ENCODE data around the gene C4BPA. TPM values are rescaled to one million over a fixed set of nuclear protein-coding genes. Genes with fewer than 3 reads are reported as not detected.

Gene C4BPA
- total RNA-seq, 1 experiment from 2014 or later, result 10.6 TPM

- TF ChIP-seq CTCF (IDR thresholded peaks at IDR 0.05; ENCODE audit: insufficient read depth in 1 of 2, low read depth in 1 of 2, low read length in 1 of 2, severe bottlenecking in 1 of 2, unreplicated experiment in 1 of 2), result no peak
- H3K4me1 Mint-ChIP-seq (ENCODE audit: low read depth, unreplicated experiment), result no peaks in the 10 kb centered on the region
- H3K4me1 ChIP-seq, result no peaks in the 10 kb centered on the region
- no peak overlapping the region for H3K4me3 Mint-ChIP-seq (ENCODE audit: unreplicated experiment)
- no peaks in the 10 kb centered on the region for H3K27me3 ChIP-seq (replicated peaks; ENCODE audit: control insufficient read depth, insufficient read depth, low read length)
- H3K4me3 ChIP-seq (ENCODE audit: low read depth, low read length), result no peak overlapping the region
- H3K27ac Mint-ChIP-seq (ENCODE audit: unreplicated experiment), result no peak overlapping the region
- DNase-seq, result no peak
- H3K27me3 Mint-ChIP-seq (ENCODE audit: insufficient read depth, unreplicated experiment), result no peaks in the 10 kb centered on the region
- no peaks in the 10 kb centered on the region for H3K9me3 Mint-ChIP-seq (ENCODE audit: unreplicated experiment)
- POLR2A ChIA-PET, result no interaction called here
- CTCF ChIA-PET, result no interaction called here
- H3K36me3 Mint-ChIP-seq (ENCODE audit: insufficient read depth, unreplicated experiment), result no peaks in the 10 kb centered on the region
- peaks cover 3% of the 10 kb centered on the region; the same call in 1 of the 2 replicates for H3K9me3 ChIP-seq
- no peaks in the 10 kb centered on the region for H3K36me3 ChIP-seq (ENCODE audit: control insufficient read depth, insufficient read depth, low read length)
- intact Hi-C loops (cut with micrococcal nuclease; ENCODE audit: unreplicated experiment), result no loop called here
- BruUV-seq (replicated peaks), result no TSS peak
Observed at GRCh38 chr1:207156095-207156494, 52.1 kb downstream of the C4BPA start.

- Mint-ChIP-seq H3K27me3 (ENCODE audit: insufficient read depth, unreplicated experiment) (no peaks in the 10 kb centered on the region), H3K27ac (ENCODE audit: unreplicated experiment) (no peak overlapping the region), H3K4me3 (ENCODE audit: unreplicated experiment) (no peak overlapping the region), H3K4me1 (ENCODE audit: low read depth, unreplicated experiment) (no peaks in the 10 kb centered on the region), H3K9me3 (ENCODE audit: unreplicated experiment) (peaks cover 4% of the 10 kb centered on the region), H3K36me3 (ENCODE audit: insufficient read depth, unreplicated experiment) (no peaks in the 10 kb centered on the region)
- Histone ChIP-seq H3K27me3 (replicated peaks; ENCODE audit: control insufficient read depth, insufficient read depth, low read length) (no peaks in the 10 kb centered on the region), H3K36me3 (ENCODE audit: control insufficient read depth, insufficient read depth, low read length) (no peaks in the 10 kb centered on the region), H3K4me3 (ENCODE audit: low read depth, low read length) (no peak overlapping the region), H3K9me3 (peaks cover 3% of the 10 kb centered on the region; the same call in 1 of the 2 replicates), H3K4me1 (no peaks in the 10 kb centered on the region)
- no peak for TF ChIP-seq CTCF (IDR thresholded peaks at IDR 0.05; ENCODE audit: insufficient read depth in 1 of 2, low read depth in 1 of 2, low read length in 1 of 2, severe bottlenecking in 1 of 2, unreplicated experiment in 1 of 2)
- POLR2A ChIA-PET, result no interaction called here
- BruUV-seq (replicated peaks), result no TSS peak
- intact Hi-C loops (cut with micrococcal nuclease; ENCODE audit: unreplicated experiment), result no loop called here
- CTCF ChIA-PET, result no interaction called here
- DNase-seq, result no peak
Observed at GRCh38 chr1:207156826-207157225, 52.8 kb downstream of the C4BPA start.

GRCh38 chr1:207164086-207164485 lies 60.1 kb downstream of the C4BPA start:
- POLR2A ChIA-PET, result no interaction called here
- no peaks in the 10 kb centered on the region for H3K4me1 Mint-ChIP-seq (ENCODE audit: low read depth, unreplicated experiment)
- intact Hi-C loops (cut with micrococcal nuclease; ENCODE audit: unreplicated experiment), result no loop called here
- CTCF ChIA-PET, result no interaction called here
- Histone ChIP-seq H3K9me3 (no peaks in the 10 kb centered on the region), H3K36me3 (ENCODE audit: control insufficient read depth, insufficient read depth, low read length) (no peaks in the 10 kb centered on the region), H3K27me3 (replicated peaks; ENCODE audit: control insufficient read depth, insufficient read depth, low read length) (no peaks in the 10 kb centered on the region), H3K4me1 (no peaks in the 10 kb centered on the region), H3K4me3 (ENCODE audit: low read depth, low read length) (no peak overlapping the region)
- no peaks in the 10 kb centered on the region for H3K36me3 Mint-ChIP-seq (ENCODE audit: insufficient read depth, unreplicated experiment)
- no peak for TF ChIP-seq CTCF (IDR thresholded peaks at IDR 0.05; ENCODE audit: insufficient read depth in 1 of 2, low read depth in 1 of 2, low read length in 1 of 2, severe bottlenecking in 1 of 2, unreplicated experiment in 1 of 2)
- H3K27ac Mint-ChIP-seq (ENCODE audit: unreplicated experiment), result no peak overlapping the region
- no peak for DNase-seq
- H3K9me3 Mint-ChIP-seq (ENCODE audit: unreplicated experiment), result peaks cover 16% of the 10 kb centered on the region
- H3K27me3 Mint-ChIP-seq (ENCODE audit: insufficient read depth, unreplicated experiment), result no peaks in the 10 kb centered on the region
- no TSS peak for BruUV-seq (replicated peaks)
- H3K4me3 Mint-ChIP-seq (ENCODE audit: unreplicated experiment), result no peak overlapping the region
